C4-2B (cell line): ENCODE measurements around the gene KCNN1.

ENCODE experiments used
- ZFX ChIP-seq: fragments of 450-650 bp; IDR thresholded peaks from 2 replicates; pipeline ENCODE4 v1.6.1; 2017
- TF ChIP-seq, protein P1 (sequence below): fragments of 450-650 bp; conservative IDR thresholded peaks from 2 replicates; pipeline ENCODE4 v1.5.1; 2017; ENCODE audit warnings: mild to moderate bottlenecking

DNA sequence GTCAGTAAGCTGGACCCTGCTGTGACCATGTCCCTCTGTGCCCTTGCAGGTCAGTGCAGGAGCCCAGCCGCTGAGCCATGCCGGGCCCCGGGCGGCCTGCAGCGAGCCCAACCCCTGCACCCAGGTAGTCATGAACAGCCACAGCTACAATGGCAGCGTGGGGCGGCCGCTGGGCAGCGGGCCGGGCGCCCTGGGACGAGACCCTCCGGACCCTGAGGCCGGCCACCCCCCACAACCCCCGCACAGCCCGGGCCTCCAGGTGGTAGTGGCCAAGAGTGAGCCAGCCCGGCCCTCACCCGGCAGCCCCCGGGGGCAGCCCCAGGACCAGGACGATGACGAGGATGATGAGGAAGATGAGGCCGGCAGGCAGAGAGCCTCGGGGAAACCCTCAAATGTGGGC is 6.9 kb downstream of the KCNN1 start:
- TF ChIP-seq, protein P1, sequence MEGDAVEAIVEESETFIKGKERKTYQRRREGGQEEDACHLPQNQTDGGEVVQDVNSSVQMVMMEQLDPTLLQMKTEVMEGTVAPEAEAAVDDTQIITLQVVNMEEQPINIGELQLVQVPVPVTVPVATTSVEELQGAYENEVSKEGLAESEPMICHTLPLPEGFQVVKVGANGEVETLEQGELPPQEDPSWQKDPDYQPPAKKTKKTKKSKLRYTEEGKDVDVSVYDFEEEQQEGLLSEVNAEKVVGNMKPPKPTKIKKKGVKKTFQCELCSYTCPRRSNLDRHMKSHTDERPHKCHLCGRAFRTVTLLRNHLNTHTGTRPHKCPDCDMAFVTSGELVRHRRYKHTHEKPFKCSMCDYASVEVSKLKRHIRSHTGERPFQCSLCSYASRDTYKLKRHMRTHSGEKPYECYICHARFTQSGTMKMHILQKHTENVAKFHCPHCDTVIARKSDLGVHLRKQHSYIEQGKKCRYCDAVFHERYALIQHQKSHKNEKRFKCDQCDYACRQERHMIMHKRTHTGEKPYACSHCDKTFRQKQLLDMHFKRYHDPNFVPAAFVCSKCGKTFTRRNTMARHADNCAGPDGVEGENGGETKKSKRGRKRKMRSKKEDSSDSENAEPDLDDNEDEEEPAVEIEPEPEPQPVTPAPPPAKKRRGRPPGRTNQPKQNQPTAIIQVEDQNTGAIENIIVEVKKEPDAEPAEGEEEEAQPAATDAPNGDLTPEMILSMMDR, result no peak
- no peak for TF ChIP-seq ZFX
